ENCODE measurements around the gene KCNG3. TPM values are rescaled to one million over a fixed set of nuclear protein-coding genes. Genes with fewer than 3 reads are reported as not detected.
A peak's percentile ranks its signal among the peaks of the same experiment; 100 is the strongest.

The KCNG3 gene
- total RNA-seq, 2 donors from 2014 or later = 1.8 to 6.9 TPM

DNA sequence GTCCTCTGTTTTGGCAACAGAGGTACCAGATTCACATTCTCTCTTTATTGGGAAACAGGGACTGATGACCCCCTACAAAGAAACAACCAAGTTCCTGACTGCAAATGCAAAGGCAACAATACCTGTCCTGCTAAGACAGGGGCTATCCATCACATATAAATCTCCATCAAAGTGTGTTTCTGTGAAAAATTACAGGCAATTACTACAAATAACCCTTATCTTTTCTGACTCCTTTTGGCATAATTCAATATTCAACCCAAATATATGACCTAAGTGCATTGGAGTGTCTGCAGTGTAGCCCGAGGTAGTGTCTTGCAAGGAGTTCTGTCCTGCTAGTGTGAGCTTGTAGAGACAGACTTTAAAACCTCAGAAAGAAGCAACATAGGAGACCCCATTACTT, 35.4 kb downstream of the KCNG3 start:
- ATAC-seq = no peak
- Histone ChIP-seq H3K36me3 (replicated peaks in 1 of 2; ENCODE audit: insufficient read depth in 1 of 2, low read depth in 2 of 2) (no peaks in the 10 kb centered on the region), H3K27ac (no peak overlapping the region), H3K9me3 (no peaks in the 10 kb centered on the region), H3K4me1 (no peaks in the 10 kb centered on the region), H3K27me3 (no peaks in the 10 kb centered on the region), H3K4me3 (no peak overlapping the region)
- TF ChIP-seq POLR2A (IDR thresholded peaks at IDR 0.05) = no peak
- TF ChIP-seq CTCF (IDR thresholded peaks at IDR 0.05) = no peak
- WGBS, 2 donors = 43 to 60% methylated on average over 1 of the region's 1 CpG
- DNase-seq = no peak
- intact Hi-C loops (cut with DNase I) = no loop called here

GRCh38 chr2:42457011-42457410, 36.8 kb downstream of the KCNG3 start:
- H3K27ac ChIP-seq = no peak overlapping the region
- ATAC-seq = no peak
- H3K9me3 ChIP-seq = no peaks in the 10 kb centered on the region
- DNase-seq = no peak
- TF ChIP-seq POLR2A (IDR thresholded peaks at IDR 0.05) (no peak), CTCF (IDR thresholded peaks at IDR 0.05) (no peak)
- no peak overlapping the region for H3K4me3 ChIP-seq
- H3K36me3 ChIP-seq (replicated peaks in 1 of 2; ENCODE audit: insufficient read depth in 1 of 2, low read depth in 2 of 2) = no peaks in the 10 kb centered on the region
- H3K27me3 ChIP-seq = no peaks in the 10 kb centered on the region
- intact Hi-C loops (cut with DNase I) = no loop called here
- 84 to 88% methylated on average over 6 of the region's 6 CpGs for WGBS, 2 donors
- no peaks in the 10 kb centered on the region for H3K4me1 ChIP-seq

- no peak for DNase-seq
- no peaks in the 10 kb centered on the region for H3K4me1 ChIP-seq
- TF ChIP-seq POLR2A (IDR thresholded peaks at IDR 0.05) = no peak
- no peak for TF ChIP-seq CTCF (IDR thresholded peaks at IDR 0.05)
- no peaks in the 10 kb centered on the region for H3K27me3 ChIP-seq
- no peak overlapping the region for H3K27ac ChIP-seq
- intact Hi-C loops (cut with DNase I) = no loop called here
- H3K9me3 ChIP-seq = no peaks in the 10 kb centered on the region
- H3K36me3 ChIP-seq (replicated peaks in 1 of 2; ENCODE audit: insufficient read depth in 1 of 2, low read depth in 2 of 2) = no peaks in the 10 kb centered on the region
- 83 to 88% methylated on average over 3 of the region's 3 CpGs for WGBS, 2 donors
- no peak for ATAC-seq
- H3K4me3 ChIP-seq = no peak overlapping the region
Observed at GRCh38 chr2:42456126-42456839, 37.5 kb downstream of the KCNG3 start.

- H3K27me3 ChIP-seq = no peaks in the 10 kb centered on the region
- ATAC-seq = no peak
- no peaks in the 10 kb centered on the region for H3K36me3 ChIP-seq (replicated peaks in 1 of 2; ENCODE audit: insufficient read depth in 1 of 2, low read depth in 2 of 2)
- no peak overlapping the region for H3K27ac ChIP-seq
- intact Hi-C loops (cut with DNase I) = no loop called here
- no peak for DNase-seq
- TF ChIP-seq CTCF (IDR thresholded peaks at IDR 0.05) (no peak), POLR2A (IDR thresholded peaks at IDR 0.05) (no peak)
- H3K4me1 ChIP-seq = no peaks in the 10 kb centered on the region
- H3K9me3 ChIP-seq = no peaks in the 10 kb centered on the region
- 83 to 93% methylated on average over 2 of the region's 2 CpGs for WGBS, 2 donors
- no peak overlapping the region for H3K4me3 ChIP-seq
Observed at GRCh38 chr2:42452545-42452944, 41.2 kb downstream of the KCNG3 start.

DNA sequence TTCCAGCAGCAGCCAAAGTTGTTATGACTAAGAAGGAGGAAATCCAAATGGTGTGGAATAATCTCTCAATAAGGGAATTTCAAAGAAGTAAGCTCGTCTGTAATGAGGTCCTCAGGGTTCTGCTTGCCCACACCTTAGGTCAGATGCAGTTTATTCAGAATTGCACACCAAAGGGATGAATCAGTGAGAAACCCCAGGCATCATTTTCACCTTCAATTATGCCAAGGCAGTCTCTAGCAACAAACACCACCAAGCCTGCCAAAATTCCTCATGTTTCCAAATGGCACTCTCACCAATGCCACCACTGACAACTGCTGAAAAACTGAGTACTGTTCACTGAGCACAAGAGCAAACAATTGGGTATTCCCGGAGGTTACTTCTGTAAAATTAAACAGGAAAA, 43.6 kb downstream of the KCNG3 start:
- DNase-seq = no peak

More for the DNA sequence above, 43.6 kb downstream of the KCNG3 start:
- intact Hi-C loops (cut with DNase I) = no loop called here
- WGBS, 2 donors = 27 to 33% methylated on average over 2 of the region's 2 CpGs
- no peaks in the 10 kb centered on the region for H3K36me3 ChIP-seq (replicated peaks in 1 of 2; ENCODE audit: insufficient read depth in 1 of 2, low read depth in 2 of 2)
- TF ChIP-seq POLR2A (IDR thresholded peaks at IDR 0.05) (no peak), CTCF (IDR thresholded peaks at IDR 0.05) (no peak)
- H3K27ac ChIP-seq = peak overlapping the region in 1 of 4 donors; percentile 21
- H3K4me3 ChIP-seq = no peak overlapping the region
- no peak for ATAC-seq
- no peaks in the 10 kb centered on the region for H3K27me3 ChIP-seq
- H3K4me1 ChIP-seq = no peaks in the 10 kb centered on the region
- H3K9me3 ChIP-seq = no peaks in the 10 kb centered on the region
